Activated gamma-delta T cell (primary cell): ENCODE results near the gene LAMP5.

Source experiments
- DNase-seq: peaks from one replicate; lab custom pipeline; 2025; lab: John Stamatoyannopoulos, UW

The LAMP5 gene

DNA sequence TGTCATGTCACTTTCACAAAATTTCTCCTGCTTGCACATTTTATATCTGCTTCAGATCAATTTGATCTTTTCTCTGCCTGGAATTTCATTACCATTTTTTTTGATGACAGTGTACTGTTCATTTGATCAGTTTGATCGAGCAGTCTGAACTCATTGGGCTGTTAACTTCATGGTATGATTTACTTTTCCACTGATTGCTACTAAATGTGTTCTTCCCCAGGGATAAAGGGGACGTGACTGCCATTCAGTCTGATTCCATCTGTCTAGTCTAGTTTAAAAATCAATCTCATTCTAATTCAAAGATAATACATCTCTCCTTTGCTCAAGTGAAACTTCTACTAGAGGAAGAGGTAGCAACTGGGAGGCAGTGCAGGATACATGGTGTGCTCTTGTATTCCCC lies 21.1 kb downstream of the LAMP5 start:
- no peak for DNase-seq

- no peak for DNase-seq
These were observed 28.8 kb downstream of the LAMP5 start for GRCh38 chr20:9543214-9543613.

GRCh38 chr20:9550283-9550682 lies 35.9 kb downstream of the LAMP5 start:
- no peak for DNase-seq

DNA sequence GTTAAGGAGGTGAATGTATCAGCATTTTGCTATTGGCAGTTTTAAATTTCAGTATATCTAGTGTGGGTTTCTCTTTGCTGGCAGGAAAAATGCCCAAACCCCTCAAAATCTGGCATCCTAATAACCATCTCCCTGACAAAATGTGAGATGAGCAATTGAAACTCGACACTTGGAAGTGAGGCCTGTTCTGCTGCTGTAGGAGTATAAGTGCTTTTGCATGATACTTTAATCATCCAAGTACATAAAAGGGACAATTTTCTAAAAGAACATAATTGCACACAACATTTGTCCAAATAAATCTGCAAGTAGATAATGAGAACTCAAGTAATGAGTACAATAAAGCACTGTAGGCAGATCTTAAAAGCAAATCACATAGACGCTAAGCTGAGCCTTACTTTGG lies 36.5 kb downstream of the LAMP5 start:
- no peak for DNase-seq

DNA sequence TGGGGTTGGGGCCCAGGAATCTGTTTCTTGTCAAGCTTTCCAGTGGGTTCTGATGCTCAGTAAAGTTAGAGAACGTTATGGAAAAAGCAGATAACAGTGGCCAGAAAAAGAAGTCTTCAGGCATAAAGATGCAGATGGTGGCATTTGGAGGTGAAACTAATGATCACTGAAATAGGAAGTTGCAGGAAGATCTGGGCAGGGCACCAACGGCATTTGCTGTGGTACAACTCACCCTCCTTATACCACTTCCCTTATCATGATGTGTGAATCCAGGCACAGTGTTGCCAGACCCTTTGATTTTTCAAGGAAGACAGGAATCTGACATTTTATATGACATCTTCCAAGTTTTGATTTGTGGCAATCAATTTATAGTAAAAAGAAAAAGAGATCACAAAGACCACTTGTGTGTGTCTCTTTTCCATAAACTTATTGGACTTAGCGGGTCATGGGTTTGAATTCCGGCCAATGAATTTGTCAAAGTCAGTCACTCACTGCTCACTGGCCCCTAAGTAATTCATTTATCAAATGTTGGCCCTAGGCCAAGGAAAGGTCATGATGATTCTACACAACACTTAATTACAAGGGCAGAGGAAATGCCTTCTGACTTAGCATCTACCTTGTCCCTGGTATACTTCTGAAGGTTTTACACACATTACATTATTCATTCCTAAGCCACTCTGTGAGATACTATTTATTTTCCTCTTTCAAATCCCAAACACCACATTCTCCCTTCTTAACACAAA lies 37.6 kb downstream of the LAMP5 start:
- no peak for DNase-seq

DNA sequence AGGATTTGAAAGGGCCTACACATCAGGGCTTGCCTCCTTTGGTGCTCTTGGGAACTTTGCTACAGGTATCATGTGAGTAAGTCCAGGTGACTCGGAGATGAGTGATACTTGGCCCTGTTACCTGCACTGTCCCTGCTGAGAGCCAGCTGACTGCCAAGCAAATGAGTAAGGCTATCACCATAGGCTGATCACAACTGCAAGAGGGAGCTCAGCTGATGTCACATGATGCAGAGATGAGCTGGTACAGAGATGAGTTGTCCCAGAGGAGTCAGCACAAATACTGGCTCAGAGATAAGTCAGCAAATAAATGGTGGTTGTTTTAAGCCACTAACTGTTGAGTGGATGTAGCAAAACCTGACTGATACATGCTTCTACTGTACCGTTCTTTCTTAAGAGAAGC lies 41.4 kb downstream of the LAMP5 start:
- no peak for DNase-seq

DNA sequence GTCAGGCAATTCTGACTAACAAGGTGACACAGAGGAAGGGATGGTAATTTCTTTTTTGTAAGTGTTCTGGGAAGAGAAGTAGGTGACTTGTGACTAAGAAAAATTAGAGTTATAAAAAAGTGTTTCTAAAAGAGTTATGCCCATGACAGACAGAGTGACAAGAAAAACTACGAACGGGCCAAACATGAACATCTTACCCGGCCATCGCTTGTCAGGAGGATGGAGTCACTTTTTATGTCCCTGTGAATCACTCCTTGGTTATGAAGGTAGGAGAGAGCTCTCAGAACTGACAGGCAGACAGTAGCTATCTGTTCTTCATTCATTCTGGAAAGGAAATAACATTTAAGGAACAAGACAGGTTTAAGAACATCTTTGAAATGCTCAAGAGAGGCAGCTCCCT lies 43.0 kb downstream of the LAMP5 start:
- no peak for DNase-seq

DNA sequence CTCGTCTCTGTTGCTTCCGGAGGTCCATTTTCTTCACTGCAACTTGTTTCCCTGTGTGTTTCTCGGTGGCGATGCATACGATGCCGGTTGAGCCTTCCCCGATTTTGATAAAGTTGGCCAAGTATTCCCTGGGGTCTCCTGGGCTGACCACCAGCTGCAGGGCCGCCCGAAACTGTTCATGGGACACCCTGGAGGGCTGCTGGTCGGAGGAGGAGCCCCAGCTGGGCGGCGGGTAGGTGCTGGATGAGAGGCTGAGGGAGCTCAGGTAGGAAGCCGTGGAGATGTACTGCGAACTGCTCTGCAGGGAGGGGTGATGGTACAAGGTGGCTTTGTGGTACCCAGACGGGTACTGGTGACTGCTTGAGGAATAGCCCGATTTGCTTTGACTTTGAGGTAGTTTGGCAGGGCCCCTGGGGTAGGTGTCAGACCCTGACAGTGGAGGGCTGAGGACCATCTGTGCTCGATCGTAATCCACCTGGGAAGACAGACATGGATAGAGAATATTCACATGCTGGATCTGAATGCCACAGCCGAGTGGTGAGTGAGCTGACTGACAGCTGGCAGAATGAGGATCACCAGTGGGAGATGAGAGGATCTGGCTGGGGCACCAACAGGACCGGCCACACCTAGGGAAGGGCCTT lies 51.6 kb downstream of the LAMP5 start:
- no peak for DNase-seq

DNA sequence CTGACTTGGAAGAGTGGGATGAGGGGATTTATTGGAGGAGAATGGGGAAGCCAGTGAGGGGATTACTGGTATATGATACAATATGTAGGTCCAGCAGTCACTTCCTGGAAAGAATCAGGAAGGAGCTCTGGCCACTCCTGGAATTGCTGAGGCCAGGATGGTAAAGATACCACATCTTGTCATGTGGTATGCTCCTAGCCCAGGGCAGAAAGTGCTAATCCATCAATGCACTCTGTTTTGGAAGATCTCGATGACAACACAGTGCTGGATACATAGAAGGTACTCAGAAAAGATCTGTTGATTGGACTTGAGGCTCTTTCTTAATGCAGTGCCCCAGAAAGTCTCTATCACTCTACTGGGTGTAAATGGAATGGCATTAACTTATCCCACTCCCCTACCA lies 52.6 kb downstream of the LAMP5 start:
- no peak for DNase-seq

DNA sequence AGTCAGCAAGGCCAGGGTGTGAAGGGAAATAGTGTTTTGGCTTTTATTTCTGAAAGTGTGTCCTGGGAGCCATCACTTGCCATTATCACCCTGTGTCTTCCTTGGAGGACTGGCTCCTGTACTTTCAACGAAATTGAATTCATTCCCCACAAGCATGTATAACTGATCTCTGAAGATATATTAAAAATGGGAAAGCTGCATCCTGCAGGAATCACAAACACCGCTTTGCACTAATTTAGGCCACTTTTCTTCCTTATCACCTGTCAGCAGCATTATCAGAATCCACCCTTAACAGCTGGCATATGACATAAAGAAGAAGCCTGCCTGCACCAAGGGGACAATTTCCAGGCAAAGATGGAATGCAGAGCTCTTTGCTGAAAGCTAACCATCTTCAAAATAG lies 56.2 kb downstream of the LAMP5 start:
- DNase-seq, result no peak

DNA sequence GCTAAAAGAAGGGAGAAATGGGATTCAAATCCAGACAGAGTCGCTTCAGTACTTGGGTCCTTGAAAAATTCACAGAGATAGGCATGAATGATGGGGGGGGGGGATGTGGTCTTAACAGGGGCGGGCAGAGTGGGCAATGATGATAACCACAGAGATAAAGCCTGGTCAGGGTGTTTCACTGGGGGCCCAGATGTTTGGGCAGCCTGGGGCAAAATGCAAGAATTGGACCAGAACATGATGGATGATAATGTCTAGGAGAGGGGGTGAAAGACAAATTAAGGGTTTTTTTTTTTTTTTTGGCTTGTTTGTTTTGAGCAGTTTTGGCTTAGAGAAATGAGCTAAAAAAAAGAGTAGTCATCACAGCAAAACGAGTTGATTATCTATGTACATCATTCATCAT lies 57.4 kb downstream of the LAMP5 start:
- no peak for DNase-seq

DNA sequence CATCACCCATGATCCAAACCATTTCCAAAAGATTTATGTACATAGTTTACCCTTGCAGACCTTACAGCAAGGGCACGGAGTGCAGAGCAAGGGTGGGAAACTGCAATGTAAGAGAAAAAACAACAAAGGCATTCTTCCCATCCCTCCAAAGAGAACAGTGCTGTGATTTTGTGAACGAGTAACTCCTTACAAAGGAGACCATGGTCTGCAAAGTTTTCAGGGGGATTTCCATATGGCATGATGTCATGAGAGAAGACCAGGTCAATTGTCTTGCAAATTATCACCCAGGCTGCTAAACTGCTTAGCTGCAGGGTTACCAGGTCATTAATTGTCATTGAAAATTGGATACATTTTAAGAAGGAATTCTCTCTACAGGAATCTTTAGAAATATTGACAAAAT lies 58.3 kb downstream of the LAMP5 start:
- no peak for DNase-seq

DNA sequence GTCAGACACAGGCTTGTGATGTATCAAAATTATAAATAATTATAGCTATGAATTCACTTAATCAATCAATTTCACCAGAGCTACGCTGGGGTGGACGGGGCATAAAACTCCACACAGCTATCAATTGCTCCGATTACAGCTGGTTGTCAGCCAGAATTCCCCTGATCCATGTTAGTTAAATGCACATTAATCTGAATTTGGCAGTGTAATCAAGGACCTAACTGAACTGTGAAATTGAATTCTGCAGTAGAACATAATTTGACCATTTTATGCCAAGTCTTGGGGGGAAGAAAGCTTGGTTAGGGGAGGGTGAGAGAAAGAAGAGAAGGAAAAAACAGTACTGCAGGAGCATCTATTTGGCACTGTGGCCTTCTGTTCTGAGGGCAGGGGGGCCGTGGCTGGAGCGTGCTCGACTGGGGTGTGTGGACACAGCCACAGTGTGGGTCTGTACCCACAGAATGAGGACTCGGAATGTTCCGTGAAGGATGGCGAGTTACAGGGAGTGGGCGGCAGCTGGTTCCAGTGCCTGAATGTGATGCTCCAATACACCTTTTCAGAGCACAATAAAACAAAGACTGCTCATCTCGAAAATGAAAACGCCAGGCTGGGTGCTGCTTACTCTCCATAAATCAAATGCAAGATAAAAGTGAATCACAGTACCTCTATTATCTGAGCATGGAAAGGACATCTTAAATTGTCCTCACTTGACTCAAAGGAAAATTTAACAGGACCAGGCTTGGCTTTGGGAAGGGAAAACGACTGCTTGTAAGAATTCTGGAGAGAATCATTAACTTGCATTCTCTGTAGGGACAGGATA lies 59.2 kb downstream of the LAMP5 start:
- no peak for DNase-seq

- no peak for DNase-seq
These were observed 59.8 kb downstream of the LAMP5 start for GRCh38 chr20:9574181-9574580.

- no peak for DNase-seq
These were observed 60.4 kb downstream of the LAMP5 start for GRCh38 chr20:9574776-9575175.

DNA sequence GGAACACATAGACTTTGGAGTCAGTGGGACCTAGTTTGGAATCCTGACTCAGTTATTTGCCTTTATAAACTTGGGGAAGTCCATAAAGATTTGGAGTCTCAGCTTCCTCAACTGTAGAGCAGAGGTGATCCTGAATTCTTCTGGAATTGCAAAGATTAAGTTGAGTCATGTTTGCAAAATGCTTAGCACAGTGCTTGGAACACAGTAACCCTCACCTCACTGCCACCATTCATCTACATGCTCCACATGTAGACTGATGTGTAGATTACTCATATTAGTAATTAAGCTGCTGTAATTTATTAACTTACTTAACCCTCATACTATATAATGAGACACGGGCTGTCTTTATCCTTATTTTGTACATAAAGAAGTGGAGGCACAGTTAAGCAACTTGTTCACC lies 61.4 kb downstream of the LAMP5 start:
- no peak for DNase-seq

GRCh38 chr20:9576695-9577094 lies 62.3 kb downstream of the LAMP5 start:
- DNase-seq, result no peak

DNA sequence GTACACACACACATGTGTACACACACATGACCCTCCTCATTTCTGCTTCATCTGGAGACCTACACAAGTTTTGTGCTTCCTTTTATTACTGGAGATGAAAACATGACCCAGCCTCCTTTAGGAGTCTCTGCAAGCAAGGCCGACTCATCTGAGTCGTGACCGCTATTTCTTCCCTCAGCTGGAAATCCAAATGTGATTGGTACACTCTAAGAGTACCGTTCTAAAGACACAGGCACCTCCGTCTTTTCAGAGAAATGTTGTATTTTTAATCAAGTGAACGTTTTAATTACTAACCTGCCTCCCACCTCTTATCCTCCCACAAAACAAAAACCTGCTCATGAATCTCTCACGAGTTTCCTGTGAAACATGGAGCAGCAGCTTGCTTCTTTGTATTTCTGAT lies 63.0 kb downstream of the LAMP5 start:
- DNase-seq, result no peak

DNA sequence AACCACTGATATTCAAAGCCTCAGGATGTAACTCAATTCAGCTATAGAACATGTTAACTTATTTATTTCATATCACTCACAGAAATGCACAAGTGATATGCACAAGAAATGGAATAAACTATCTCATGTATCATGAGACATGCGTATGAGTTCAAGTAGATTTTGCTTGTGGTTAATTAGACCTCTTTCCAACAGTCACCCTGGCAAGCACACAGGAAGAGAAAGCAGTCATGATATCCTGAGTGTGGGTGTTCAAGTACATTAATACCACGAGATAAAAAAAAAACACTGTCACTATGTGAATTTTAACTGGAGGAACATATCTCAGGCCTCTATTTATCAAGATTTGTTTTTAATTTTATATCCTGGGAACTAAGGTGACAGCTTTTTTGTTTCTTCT lies 64.2 kb downstream of the LAMP5 start:
- DNase-seq, result no peak
